ENCODE results near the gene GNG8. TPM values are rescaled to one million over a fixed set of nuclear protein-coding genes. Genes with fewer than 3 reads are reported as not detected.

Gene GNG8
- total RNA-seq, 2 donors from 2014 or later, result not detected

DNA sequence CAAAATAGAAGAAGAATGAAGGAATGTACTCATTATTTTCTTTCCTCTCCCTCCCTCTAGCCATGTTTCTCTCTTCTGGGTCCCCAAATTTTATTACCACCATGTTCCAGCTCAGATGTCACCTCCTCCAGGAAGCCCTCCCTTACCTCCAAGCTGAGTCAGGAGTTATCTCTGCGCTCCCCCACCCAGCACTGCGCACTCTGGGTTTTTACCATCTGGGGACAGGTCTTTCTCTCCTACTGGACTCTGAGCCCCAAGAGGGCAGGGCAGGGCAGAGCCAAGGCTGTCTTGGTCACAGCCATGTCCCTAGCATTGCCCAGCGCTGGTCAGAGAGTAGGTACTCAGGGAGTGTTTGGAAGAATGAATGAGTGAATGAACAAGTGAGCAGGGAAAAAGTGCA is 2.9 kb downstream of the GNG8 start:
- Mint-ChIP-seq H3K27ac (no peak overlapping the region), H3K36me3 (ENCODE audit: low read depth) (no peaks in the 10 kb centered on the region), H3K4me3 (no peak overlapping the region), H3K27me3 (ENCODE audit: insufficient read depth) (peaks cover 47% of the 10 kb centered on the region), H3K9me3 (no peaks in the 10 kb centered on the region), H3K4me1 (peaks cover 4% of the 10 kb centered on the region)
- H3K4me3 ChIP-seq (ENCODE audit: low read length), result no peak overlapping the region
- 88 to 100% methylated on average over 1 to 3 of the region's 3 CpGs for WGBS, 2 experiments (ENCODE audit: insufficient coverage in 1 of 2, insufficient read length in 1 of 2)
- no peaks in the 10 kb centered on the region for H3K36me3 ChIP-seq (ENCODE audit: control insufficient read depth, insufficient read depth, low read length)
- no peaks in the 10 kb centered on the region for H3K9me3 ChIP-seq (ENCODE audit: control insufficient read depth, low read length)
- no peak overlapping the region for H3K27ac ChIP-seq (ENCODE audit: low read depth, low read length)
- H3K9ac ChIP-seq (ENCODE audit: extremely low read depth, low read length, poor library complexity, severe bottlenecking), result no peak overlapping the region
- peaks cover 59% of the 10 kb centered on the region for H3K27me3 ChIP-seq (ENCODE audit: control insufficient read depth, insufficient read depth, low read length, poor library complexity, severe bottlenecking)
- DNase-seq, result no peak
- TF ChIP-seq, protein P1, sequence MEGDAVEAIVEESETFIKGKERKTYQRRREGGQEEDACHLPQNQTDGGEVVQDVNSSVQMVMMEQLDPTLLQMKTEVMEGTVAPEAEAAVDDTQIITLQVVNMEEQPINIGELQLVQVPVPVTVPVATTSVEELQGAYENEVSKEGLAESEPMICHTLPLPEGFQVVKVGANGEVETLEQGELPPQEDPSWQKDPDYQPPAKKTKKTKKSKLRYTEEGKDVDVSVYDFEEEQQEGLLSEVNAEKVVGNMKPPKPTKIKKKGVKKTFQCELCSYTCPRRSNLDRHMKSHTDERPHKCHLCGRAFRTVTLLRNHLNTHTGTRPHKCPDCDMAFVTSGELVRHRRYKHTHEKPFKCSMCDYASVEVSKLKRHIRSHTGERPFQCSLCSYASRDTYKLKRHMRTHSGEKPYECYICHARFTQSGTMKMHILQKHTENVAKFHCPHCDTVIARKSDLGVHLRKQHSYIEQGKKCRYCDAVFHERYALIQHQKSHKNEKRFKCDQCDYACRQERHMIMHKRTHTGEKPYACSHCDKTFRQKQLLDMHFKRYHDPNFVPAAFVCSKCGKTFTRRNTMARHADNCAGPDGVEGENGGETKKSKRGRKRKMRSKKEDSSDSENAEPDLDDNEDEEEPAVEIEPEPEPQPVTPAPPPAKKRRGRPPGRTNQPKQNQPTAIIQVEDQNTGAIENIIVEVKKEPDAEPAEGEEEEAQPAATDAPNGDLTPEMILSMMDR (conservative IDR thresholded peaks at IDR 0.05), result no peak
- H3K4me1 ChIP-seq (ENCODE audit: control insufficient read depth, insufficient read depth, low read length), result no peaks in the 10 kb centered on the region

DNA sequence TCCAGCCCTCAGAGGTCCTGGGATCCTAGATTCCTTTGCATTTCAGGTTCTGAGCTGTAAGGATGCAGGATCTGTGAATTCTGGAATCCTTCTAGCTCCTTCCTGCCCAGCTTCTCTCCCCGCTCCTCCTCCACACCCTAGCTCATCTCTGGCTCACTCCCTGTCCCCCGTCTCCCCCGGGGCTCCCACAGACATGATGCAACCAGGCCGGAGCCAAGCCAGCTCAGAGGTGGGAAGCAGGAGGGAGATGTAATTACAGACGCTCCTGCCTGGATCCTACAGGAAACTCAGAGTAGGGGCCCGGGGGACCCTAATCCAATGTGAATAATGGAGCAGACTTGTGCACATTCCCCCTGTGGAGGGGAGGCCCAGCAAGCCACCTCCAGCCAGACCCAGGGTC is 4.5 kb downstream of the GNG8 start:
- no peak overlapping the region for H3K9ac ChIP-seq (ENCODE audit: extremely low read depth, low read length, poor library complexity, severe bottlenecking)
- H3K36me3 ChIP-seq (ENCODE audit: control insufficient read depth, insufficient read depth, low read length), result no peaks in the 10 kb centered on the region
- TF ChIP-seq, protein P1 (conservative IDR thresholded peaks at IDR 0.05), result no peak
- whole genome bisulfite sequencing, 2 experiments (ENCODE audit: insufficient coverage in 1 of 2, insufficient read length in 1 of 2), result 77 to 94% methylated on average over 2 to 6 of the region's 6 CpGs
- H3K36me3 Mint-ChIP-seq (ENCODE audit: low read depth), result no peaks in the 10 kb centered on the region
- peaks cover 42% of the 10 kb centered on the region for H3K27me3 ChIP-seq (ENCODE audit: control insufficient read depth, insufficient read depth, low read length, poor library complexity, severe bottlenecking)
- H3K4me3 ChIP-seq (ENCODE audit: low read length), result no peak overlapping the region
- peaks cover 4% of the 10 kb centered on the region for H3K4me1 Mint-ChIP-seq
- H3K9me3 Mint-ChIP-seq, result no peaks in the 10 kb centered on the region
- H3K4me1 ChIP-seq (ENCODE audit: control insufficient read depth, insufficient read depth, low read length), result no peaks in the 10 kb centered on the region
- no peaks in the 10 kb centered on the region for H3K9me3 ChIP-seq (ENCODE audit: control insufficient read depth, low read length)
- no peak overlapping the region for H3K27ac ChIP-seq (ENCODE audit: low read depth, low read length)
- peaks cover 51% of the 10 kb centered on the region for H3K27me3 Mint-ChIP-seq (ENCODE audit: insufficient read depth)
- no peak overlapping the region for H3K27ac Mint-ChIP-seq
- no peak for DNase-seq
- H3K4me3 Mint-ChIP-seq, result no peak overlapping the region

DNA sequence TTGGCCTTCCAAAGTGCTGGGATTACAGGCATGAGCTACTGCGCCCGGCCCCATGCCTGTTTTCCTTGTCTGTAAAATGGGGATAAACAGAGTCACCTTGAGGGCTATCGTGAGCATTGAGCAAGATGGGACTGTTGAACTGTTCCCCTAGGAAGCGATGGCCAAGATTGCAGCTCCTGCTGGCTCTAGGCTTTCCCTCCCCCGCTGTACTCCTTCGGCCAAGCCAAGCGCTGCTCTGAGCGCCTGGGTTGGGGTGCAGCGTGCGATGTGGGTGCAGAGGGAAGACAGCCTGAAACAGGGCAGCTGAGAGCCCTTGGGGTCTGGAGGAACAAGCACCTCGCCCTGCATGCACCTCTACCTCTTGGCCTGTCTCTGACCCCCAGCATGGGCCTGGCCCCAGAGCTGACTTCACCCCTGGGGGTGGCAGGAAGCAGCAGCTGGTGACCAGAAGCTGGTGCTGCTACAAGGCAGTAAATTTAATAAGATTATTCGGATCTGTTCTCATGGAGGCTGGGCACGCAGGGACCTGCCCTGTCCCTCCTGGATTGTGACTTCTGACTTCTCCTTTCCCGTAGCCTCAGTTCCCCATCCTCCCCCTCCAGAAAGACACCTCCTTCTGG is 5.3 kb downstream of the GNG8 start:
- TF ChIP-seq, protein P1 (conservative IDR thresholded peaks at IDR 0.05), result no peak
- WGBS, 2 experiments (ENCODE audit: insufficient coverage in 1 of 2, insufficient read length in 1 of 2), result 86 to 89% methylated on average over 12 to 14 of the region's 14 CpGs
- H3K4me3 ChIP-seq (ENCODE audit: low read length), result no peak overlapping the region
- no peak overlapping the region for H3K9ac ChIP-seq (ENCODE audit: extremely low read depth, low read length, poor library complexity, severe bottlenecking)
- Mint-ChIP-seq H3K4me1 (peaks cover 4% of the 10 kb centered on the region), H3K27ac (no peak overlapping the region), H3K4me3 (no peak overlapping the region), H3K36me3 (ENCODE audit: low read depth) (no peaks in the 10 kb centered on the region), H3K9me3 (no peaks in the 10 kb centered on the region), H3K27me3 (ENCODE audit: insufficient read depth) (peaks cover 51% of the 10 kb centered on the region)
- H3K27ac ChIP-seq (ENCODE audit: low read depth, low read length), result no peak overlapping the region
- DNase-seq, result no peak
- H3K9me3 ChIP-seq (ENCODE audit: control insufficient read depth, low read length), result no peaks in the 10 kb centered on the region
- H3K36me3 ChIP-seq (ENCODE audit: control insufficient read depth, insufficient read depth, low read length), result no peaks in the 10 kb centered on the region
- no peaks in the 10 kb centered on the region for H3K4me1 ChIP-seq (ENCODE audit: control insufficient read depth, insufficient read depth, low read length)
- H3K27me3 ChIP-seq (ENCODE audit: control insufficient read depth, insufficient read depth, low read length, poor library complexity, severe bottlenecking), result peaks cover 34% of the 10 kb centered on the region

Measured in endodermal cell (in vitro differentiated cells).